Activated T-cell treated with anti-CD3 and anti-CD28 coated beads for 1 hour (primary cell): Measurements from ENCODE around the gene SUMO4.

ENCODE experiments used
- DNase-seq: peaks from one replicate; pipeline ENCODE4 v3.0.0-alpha.2; 2020; ENCODE audit warnings: low read depth

The SUMO4 gene

DNA sequence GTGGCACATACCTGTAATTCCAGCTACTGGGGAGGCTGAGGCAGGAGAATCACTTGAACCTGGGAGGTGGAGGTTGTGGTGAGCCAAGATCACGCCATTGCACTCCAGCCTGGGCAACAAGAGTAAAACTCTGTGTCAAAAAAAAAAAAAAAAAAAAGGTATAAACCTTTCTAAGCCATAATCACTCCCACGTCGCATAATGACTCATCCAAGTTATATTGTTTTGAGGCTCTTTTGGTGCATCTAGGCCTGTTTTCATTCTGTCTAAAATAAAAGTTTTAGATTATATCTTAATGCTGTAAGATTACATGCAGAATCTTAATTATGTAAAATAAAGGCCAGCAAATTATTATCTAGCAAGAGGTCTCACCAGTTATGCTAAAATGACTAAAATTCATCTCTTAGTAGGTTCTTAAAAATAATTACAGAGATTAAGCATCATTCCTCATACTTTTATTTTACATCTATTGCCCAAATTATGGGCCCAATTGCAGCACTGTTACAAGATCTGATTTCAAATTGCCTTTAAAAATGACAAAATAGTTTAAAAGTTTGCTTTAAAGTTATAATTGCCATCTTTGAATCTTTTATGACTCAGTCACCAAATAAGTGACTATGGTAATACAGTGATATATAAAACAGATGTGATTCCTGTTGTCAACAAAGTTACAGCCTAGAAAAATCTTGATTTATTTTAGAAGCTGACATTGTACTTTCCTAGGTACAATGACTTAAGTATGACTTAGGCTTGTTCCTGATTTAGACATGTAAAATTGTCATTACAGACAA lies 10.4 kb upstream of the SUMO4 start:
- no peak for DNase-seq

DNA sequence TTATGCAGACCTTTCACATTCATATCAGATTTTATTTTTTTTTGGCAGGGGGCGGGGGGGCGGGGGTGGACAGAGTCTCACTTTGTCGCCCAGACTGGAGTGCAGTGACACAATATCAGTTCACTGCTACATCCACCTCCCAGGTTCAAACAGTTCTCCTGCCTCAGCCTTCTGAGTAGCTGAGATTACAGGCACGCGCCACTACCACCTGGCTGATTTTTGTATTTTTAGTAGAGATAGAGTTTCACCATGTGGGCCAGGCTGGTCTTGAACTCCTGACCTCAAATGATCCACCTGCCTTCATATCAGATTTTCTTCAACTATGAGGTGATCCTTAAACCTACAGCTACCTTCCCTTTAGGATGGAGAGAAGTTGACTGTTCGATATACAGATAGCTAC lies 8.0 kb upstream of the SUMO4 start:
- DNase-seq, result no peak

DNA sequence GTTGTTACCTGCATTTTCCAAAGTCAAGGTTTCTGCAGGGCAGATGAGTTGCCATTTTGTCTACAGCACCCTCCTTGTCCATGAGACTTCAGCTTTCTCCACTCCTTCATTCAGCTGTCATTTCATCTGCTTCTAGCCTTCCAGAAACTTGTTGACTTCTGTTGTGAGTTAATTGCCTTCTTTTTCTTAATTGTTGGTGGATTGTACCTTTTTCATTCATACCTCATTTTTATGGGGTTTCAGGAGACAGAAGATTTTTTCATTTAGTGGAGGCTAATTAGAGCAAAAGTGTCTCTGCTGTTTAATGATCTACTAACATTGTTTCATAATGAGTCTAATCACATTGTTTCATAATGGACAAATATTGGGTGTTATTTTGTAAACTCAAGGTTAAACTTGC lies 7.5 kb upstream of the SUMO4 start:
- DNase-seq, result no peak

DNA sequence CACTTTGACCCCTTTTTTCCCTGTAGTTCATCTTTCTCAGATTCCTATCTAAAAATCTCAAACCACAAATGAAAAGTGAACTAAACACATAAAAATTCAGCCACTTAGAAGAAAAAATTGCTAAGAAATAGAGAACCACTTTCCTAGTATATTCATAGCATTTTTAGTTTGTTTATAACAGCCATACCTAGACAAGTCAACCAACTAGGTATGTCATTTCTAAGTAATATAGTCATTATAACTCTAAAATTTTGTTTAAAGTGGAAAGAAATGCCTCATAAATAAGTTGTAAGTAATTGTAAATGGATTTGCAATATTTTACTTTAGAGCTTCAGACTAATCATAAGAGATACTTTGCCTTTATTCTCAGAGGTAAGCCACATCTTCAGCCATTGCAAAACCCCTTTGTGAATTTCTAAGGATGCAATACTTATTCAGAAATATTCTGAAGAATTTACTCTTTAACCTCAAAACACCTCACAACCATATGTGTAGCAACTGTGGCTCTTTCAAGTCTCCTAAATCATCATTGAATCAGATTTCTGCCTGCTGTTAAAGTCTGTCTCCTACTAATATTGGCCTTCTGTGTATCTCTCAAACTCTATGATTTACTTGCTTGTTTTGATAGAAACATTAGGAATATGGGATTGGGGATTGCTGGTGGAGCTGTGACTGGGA lies 6.9 kb upstream of the SUMO4 start:
- DNase-seq, result no peak

DNA sequence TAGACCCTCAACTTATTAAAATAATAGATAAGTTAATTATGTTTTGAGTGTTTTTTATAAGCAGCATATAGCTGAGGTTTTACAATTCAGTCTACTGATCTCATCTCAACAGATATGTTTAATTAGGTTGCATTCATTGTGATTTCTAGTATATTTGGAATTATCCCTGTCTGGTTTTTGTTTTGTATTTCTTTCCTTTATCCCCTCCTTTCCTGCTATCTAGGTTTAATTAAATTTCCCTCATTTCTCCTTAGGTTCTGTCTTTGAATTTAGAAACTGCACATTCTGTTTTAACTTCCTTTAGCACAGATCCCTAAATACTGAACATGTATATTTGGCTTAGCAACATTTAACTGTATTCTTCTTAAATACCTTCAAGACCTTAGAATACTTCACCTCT lies 4.9 kb upstream of the SUMO4 start:
- DNase-seq, result no peak

DNA sequence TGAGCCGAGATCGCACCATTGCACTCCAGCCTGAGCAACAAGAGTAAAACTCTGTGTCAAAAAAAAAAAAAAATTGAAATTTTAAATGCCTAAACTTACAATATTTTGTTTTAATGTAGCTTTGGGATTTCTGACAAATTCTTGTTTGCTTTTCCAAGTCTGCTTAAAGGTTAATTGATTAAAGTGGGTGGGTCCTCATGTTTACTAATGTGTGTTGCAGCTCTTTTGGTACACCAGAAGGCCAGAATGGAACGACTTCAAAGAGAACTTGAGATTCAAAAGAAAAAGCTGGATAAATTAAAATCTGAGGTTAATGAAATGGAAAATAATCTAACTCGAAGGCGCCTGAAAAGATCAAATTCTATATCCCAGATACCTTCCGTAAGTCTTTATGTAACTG lies 2.7 kb upstream of the SUMO4 start:
- DNase-seq, result no peak

DNA sequence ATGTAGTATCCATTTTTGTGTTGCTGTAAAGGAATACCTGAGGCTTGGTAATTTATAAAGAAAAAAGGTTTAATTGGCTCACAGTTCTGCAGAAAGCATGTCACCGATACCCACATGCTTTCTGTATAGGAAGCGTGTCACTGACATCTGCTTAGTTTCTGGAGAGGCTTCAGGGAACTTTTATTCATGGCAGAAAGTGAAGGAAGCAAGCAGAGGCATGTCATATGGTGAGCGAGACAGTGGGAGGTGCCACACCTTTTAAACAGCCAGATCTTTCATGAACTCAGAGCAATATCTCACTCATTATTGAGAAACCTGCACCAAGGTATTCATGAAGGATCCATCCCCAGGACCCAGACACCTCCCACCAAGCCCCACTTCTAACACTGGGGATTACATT lies 3.5 kb downstream of the SUMO4 start:
- no peak for DNase-seq

DNA sequence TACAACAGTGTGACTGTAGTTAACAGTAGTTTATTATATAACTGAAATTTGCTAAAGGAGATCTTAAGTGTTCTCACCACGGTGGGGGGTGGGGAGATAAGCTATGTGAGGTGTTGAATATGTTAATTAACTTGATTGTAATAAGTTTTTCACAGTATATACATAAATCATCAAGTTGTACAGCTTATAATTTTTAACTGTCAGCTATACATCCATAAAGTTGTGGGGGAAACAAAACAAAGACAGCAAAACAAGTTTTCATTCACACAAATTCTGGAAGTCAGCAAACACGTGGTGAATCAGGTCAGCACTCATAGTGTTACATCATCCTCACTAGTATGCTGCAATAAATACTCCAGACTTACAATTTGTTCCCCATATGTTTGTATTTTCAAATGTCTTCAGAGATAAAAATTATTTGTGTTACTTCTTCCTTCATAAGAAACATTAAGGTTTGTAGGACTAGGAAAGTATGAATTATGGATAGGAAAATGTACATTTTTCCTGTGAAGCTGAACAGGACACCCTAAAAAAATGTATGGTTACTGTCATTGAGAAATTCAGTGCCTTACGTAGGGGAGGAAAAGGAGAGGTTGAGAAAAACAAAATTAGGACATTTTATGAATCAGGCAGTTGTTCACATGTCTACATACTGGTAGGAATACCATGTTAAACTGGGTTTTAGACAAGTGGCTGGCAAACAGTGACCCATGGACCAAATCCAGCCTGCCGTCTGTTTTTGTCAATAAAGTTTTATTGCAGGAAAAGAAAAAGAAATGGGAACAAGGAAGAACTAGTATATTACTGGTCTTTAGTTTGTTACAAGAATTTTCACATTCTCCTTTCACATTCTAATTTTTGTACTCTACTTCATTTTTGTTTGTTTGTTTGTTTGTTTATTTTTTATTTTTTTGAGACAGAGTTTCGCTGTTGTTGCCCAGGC lies 6.0 kb downstream of the SUMO4 start:
- no peak for DNase-seq

DNA sequence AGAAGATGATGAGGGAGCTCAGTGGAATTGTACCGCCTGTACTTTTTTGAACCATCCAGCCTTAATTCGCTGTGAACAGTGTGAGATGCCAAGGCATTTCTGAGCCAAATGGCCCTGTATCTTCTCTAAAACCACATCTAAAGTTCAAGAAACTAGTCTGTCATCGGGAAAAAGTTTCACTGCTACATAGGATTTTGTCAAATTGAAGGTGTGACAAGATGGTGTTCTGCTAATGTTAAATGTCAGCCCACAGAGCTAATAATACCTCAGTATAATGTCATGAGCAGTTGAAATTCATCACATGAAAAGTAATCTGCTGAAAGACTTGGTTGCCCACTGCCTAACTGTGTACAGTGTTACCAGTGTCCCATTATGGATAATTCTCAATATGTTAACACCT lies 9.6 kb downstream of the SUMO4 start:
- DNase-seq, result no peak

DNA sequence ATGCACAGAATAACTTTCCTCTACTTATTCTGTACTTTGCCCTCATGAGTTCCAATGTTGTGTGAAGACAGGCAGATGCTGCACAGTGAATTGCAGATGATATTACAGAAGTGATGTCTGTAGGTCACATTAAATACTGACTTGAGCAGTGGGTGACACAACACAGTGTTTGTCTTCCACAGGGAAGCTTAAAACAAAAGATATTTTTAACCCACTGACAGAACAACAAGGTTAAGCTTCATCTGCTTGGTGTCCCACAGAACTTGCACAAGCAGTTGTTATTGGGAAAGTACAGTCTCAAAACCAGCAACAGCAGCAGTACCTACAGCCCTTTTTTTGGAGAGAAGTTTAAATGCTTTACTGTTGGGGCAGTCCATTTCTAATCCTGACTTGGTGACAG lies 10.5 kb downstream of the SUMO4 start:
- DNase-seq, result no peak

DNA sequence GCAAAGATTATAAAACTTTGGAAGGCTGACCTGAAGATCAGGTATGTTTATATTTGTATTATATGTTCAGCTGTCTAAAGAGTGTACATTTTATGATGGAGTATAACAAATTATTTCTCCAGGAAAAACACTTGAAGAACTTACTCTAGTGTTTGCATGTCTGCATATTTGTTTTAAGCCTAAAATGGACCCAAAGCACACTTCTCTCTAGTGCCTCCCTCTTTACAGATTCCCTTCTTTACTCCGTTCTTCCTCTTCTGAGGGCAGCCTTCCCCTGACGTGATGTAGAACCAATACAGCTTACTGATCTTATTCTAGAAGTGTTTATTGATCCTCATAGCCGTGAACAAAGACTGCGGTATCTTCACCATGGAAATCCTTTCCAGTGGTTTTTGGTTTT lies 13.9 kb downstream of the SUMO4 start:
- DNase-seq, result no peak

DNA sequence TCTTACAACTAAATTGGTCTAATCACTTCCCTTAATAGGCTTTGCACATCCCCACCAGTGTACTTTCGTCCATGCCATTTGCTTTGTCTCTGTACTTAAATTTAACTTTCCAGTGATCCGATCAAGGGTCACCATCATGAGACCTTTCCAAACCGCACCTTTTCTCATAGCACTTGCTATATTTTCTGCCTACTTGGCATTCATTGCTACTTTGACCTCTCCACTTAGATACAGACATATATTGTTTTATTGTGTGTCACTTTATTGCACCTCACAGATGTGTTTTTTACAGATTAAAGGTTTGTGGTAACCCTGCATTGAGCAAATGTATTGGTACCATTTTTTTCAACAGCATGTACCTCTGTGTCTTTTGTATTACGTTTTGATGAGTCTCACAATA lies 14.8 kb downstream of the SUMO4 start:
- no peak for DNase-seq

DNA sequence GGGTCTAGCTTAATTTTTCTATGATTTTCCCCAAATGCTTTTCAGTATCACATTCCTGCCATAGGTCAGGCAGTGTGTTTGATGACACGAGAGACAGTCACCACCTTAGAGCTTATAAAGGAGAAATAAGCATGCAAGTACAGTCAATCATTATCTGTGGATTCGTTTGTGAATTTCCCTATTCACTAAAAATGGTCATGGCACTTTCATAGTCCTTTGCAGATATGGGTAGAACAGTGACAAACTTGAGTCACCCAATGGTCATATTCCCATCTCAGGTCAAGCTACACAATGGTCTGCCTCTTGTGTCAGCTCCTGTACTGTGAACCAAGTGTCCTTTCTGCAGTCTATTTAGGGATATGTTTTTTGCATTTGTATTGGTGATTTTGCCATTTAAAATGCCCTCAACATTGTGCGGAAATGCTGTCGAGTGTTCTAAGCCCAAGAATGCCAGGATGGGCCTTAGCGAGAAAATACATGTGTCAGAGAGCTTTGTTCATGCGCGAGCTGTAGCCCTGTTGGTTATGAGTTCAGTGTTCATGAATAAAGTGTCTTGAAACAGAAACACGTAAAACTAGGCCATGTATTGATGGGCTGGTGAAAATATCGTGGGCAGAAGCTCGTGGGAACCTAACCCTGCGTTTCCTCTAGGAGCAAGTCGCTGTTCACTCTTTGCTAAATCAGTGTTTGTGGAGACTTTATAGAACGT lies 19.8 kb downstream of the SUMO4 start:
- DNase-seq, result no peak

DNA sequence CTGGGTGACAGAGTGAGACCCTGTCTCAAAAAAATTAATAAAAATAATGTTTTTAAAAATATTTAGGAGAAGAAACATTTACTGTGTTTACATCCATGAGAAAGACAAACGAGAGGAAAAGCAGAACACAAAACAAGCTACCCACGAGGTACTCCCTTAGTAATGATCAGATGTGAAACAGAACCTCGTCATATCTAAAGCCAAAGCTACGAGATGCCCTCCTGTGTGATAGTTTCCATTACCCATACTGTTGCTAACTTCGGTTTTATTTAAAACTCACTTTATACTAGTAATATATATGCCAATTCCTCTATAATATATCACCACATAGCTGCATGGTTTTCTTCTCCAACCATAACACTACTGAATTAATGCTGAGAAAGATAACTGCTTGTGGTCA lies 21.1 kb downstream of the SUMO4 start:
- DNase-seq, result no peak

DNA sequence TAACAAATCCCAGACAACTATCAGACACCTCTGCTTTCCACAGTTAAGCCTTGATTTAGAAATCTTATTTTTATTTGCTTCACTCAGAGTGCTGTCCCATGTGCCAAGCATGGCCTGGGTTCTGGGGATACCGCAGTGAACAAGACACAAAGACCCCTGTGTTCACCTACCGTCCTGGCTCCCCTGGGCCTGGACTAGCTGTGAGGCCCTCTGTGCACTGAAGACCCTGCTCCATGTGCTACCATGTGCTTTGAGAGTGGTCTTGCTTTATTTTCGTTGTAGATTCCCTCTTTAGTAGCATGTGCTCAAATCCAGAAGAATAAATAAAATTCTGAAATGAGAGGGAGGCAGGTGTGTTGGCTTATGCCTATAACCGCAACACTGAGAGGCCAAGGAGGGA lies 22.5 kb downstream of the SUMO4 start:
- no peak for DNase-seq

DNA sequence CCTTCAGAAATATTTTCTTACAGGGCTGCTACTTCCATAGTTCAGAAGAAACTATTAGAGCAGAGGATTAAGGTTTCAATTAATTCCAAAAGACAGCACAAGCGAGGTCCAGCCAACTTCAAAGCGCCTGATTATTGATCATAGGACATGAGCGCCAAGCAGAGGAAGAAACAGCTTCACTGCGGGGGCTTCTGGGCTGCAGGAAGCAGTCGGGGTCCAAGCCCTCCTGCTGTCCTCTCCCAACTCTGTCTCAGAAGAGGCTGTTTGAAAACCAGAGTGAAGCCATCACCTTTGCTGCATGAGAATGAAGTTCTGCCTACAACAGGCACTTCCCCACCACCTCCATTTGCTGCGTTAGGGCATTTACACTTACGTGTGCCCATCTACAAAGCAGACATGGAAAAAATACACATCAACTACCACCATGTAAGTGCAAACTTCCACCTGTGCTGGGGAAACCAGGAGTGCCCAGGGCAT lies 23.9 kb downstream of the SUMO4 start:
- DNase-seq, result no peak

DNA sequence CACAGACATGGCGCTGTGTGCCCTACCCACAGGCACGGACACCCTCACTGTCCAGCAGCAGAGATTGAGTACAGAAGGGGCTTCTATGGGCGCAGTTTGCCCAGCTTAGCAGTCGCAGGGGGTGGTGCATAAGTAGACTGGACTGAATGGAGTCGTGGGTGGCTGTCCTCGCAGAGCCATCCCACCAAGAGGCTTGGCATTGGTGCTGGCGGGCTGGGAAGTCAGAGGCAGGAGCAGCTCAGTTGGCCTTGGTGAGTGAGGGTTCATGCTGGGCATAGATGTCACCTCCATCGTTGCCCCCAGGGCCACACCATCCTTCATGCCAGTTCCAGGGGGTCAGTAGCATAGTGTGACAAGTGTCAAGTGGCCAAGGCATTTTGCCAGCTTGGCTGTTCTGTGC lies 25.2 kb downstream of the SUMO4 start:
- no peak for DNase-seq

DNA sequence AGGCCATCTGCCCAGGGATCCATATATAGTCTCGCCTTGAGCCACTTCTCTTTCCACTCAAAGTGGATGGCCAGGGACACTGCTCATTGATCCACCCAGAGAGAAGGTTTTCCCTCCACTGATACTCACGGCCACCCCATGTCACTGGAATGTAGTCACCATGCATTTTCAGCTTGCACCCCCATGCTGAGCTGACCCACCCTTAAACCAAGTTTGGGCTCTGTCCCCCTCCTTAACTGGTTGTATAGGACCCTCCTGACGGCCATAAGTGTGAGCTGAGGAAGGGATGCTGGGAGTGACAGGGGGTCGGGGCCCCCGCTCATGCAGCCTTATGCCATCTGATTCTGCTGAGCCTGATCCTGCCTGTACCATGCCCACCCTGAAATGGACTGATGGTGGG lies 25.7 kb downstream of the SUMO4 start:
- no peak for DNase-seq

DNA sequence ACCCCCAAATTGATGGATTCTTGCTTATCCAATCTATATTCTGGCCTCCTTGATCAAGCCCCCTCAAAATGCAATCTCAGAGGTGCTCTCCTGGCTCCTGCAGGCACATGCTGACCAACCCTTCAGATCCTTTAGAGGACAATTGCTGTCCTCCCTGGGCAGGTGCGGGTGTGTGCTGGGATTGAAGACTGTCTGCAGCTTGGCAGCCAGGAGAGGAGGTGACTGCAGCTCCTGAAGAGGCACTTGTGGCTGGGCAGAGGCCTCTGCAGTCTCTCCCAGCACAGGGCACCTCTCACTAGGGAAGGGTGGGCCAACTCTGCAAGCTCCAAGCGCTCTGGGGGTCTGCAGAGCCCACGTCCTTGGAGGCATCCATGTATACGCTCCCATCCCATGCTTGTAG lies 28.5 kb downstream of the SUMO4 start:
- DNase-seq, result no peak

DNA sequence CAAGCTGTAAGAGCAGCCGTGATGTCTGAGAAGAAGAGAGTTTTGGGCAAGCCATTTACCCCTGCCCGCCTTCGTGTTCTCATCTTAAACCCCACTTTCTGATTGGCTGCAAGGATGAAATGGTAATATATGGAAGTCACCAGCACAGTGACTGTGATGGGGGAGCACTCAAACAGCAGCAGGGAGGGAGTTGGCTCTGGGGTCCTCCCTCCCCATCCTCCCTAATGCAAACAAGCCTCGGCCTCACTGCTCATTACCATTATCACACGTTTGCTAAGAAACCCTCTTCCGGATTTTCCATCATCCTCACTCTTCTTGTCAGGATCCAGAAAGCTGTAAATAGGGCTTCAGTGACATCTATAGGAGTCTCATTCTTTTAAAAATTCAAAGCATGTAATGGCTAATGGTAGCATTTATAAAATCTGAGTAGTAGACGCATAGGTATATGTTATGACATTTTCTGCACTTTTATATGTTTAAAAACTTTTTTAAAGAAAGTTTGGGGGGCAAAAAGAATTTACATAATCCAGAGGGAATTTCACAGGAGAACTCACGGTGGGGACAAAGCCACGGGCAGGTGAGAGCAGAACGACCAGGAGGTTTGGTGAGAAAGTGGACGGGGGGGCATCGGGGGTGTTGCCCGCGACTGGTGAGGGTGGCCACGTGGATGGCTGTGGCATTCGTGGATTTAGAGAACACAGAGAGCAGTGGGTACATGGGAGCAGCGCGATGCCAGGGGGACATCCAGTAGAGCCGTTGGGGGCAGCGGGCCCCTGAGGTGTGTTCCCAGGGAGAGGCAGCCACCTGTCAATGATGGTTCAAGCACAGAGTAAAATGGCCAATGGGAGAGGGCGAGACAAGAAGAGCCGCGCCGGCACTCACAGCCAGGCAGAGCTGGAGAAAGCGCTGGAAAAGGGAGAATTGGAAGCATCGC lies 29.6 kb downstream of the SUMO4 start:
- DNase-seq, result no peak
